SK-N-SH treated with all-trans-retinoic acid at 6 μM for 48 hours (cell line): Measurements from ENCODE around the gene COL4A2.

Experiments used
- ARNTL ChIP-seq: fragments of 450-650 bp; formaldehyde crosslinking; IDR thresholded peaks from 2 replicates; pipeline ENCODE4 v1.5.0; 2020; ENCODE audit warnings: low read depth, mild to moderate bottlenecking, moderate library complexity, borderline replicate concordance
- ESRRG ChIP-seq: fragments of 250-450 bp; sonication (Bioruptor Pico); IDR thresholded peaks from 2 replicates; pipeline ENCODE4 v1.6.1; 2021; ENCODE audit warnings: mild to moderate bottlenecking
- GLIS3 ChIP-seq: fragments of 250-450 bp; sonication (Bioruptor Pico); IDR thresholded peaks from 2 replicates; pipeline ENCODE4 v1.5.0; 2020; ENCODE audit warnings: mild to moderate bottlenecking, moderate library complexity
- PATZ1 ChIP-seq: fragments of 250-450 bp; sonication (Bioruptor Pico); IDR thresholded peaks from 2 replicates; pipeline ENCODE4 v1.8.0; 2020; ENCODE audit warnings: mild to moderate bottlenecking, moderate library complexity, borderline replicate concordance
- RARB ChIP-seq: fragments of 250-450 bp; sonication (Bioruptor Pico); IDR thresholded peaks from 2 replicates; pipeline ENCODE4 v1.8.0; 2021; ENCODE audit warnings: mild to moderate bottlenecking, moderate library complexity
- TCF4 ChIP-seq: fragments of 250-450 bp; sonication (Bioruptor Pico); IDR thresholded peaks from 2 replicates; pipeline ENCODE4 v1.8.0; 2021; ENCODE audit warnings: mild to moderate bottlenecking, moderate library complexity, borderline replicate concordance
- ZC3H10 ChIP-seq: fragments of 250-450 bp; sonication (Bioruptor Pico); IDR thresholded peaks from 2 replicates; pipeline ENCODE4 v1.5.1; 2021; ENCODE audit warnings: mild to moderate bottlenecking, moderate library complexity
- ZFP3 ChIP-seq: fragments of 250-450 bp; sonication (Bioruptor Pico); IDR thresholded peaks from 2 replicates; pipeline ENCODE4 v1.5.0; 2020; ENCODE audit warnings: mild to moderate bottlenecking, moderate library complexity
- ZNF8 ChIP-seq: fragments of 450-650 bp; formaldehyde crosslinking; IDR thresholded peaks from 2 replicates; pipeline ENCODE4 v1.5.0; 2020; ENCODE audit warnings: mild to moderate bottlenecking, moderate library complexity

- TF ChIP-seq PATZ1 (CRISPR knock-in tag) (no peak), TCF4 (CRISPR knock-in tag) (no peak), ESRRG (no peak), ARNTL (CRISPR knock-in tag) (no peak), ZFP3 (CRISPR knock-in tag) (no peak), GLIS3 (CRISPR knock-in tag) (no peak), RARB (CRISPR knock-in tag) (no peak), ZNF8 (CRISPR knock-in tag) (no peak), ZC3H10 (CRISPR knock-in tag) (no peak)
Observed at GRCh38 chr13:110328573-110328972, 21.5 kb downstream of the COL4A2 start.
